Pulmonary artery endothelial cell (primary cell): ENCODE data around the gene HERPUD1. TPM values are rescaled to one million over a fixed set of nuclear protein-coding genes. Genes with fewer than 3 reads are reported as not detected.
"Not testable (repeated sequence)": the region's sequence is repeated elsewhere in the genome, so short reads cannot be mapped to it uniquely, and the experiment has no call there.

ENCODE experiments used
- DNase-seq: peaks from one replicate; pipeline ENCODE4 v3.0.0-alpha.2; 2011; ENCODE audit warnings: low read depth, low spot score
- total RNA-seq: library from RNA; depleted of rRNA; stranded (reverse); fragments of >200 nt; gene quantifications from 2 replicates; pipeline ENCODE4 v1.2.3, GENCODE V29; 2014

The HERPUD1 gene
- total RNA-seq, 1 donor from 2014 or later: 43.6 TPM

DNA sequence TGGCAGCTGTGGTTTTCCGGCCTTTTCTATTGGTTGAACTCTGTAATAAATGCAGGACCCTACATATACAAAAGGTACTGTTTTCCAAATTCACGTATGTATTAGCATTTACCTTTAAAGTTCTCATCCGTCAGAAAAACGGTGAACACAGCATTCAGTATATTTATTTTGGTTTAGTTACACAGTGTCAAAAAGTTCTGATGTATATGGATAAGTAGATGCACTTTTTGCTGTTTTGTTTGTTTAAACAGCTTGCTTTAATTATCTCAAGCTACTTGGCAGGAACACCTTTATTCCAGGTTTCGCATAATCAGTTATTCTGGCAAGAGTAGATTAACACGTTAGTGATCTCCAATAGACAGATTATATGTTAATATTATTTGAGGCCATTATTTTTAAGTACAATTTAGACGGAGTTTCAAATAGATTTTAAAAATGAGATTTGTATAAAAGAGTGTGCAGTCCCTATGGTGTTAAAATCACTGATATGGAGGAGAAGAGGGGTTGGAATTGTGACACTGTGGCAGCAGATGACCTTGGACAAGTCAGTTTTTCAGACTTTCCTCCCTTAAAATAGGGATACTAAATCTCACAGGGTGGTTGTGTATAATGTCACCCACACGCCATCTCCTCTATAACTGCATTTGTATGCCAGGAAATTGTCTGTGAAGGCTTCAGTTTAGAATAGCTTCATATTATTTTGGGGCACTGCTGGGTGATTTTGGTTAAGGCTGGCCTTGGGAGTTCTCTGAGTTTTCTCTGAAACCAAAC, 2.1 kb downstream of the HERPUD1 start:
- no peak for DNase-seq

DNA sequence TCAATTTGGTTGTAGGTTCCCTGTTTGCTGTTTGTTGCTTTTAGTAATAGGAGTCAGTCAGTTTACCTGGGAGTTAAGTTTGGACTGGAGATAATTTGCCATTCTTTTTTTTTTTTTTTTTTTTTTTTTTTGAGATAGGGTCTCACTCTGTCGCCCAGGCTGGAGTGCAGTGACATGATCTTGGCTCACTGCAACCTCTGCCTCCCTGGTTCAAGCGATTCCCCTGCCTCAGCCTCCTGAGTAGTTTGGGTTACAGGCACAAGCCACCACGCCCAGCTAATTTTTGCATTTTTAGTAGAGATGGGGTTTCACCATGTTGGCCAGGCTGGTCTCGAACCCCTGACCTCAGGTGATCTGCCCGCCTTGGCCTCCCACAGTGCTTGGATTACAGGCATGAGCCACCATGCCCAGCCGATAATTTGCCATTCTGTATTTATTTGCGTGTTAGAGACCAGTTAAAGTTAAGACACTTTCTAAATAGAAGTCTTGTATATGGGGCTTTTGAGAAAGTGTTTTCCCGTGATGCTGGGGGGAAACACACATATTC, 2.7 kb downstream of the HERPUD1 start:
- not testable (repeated sequence) for DNase-seq

GRCh38 chr16:56935201-56935600, 3.3 kb downstream of the HERPUD1 start:
- no peak for DNase-seq

DNA sequence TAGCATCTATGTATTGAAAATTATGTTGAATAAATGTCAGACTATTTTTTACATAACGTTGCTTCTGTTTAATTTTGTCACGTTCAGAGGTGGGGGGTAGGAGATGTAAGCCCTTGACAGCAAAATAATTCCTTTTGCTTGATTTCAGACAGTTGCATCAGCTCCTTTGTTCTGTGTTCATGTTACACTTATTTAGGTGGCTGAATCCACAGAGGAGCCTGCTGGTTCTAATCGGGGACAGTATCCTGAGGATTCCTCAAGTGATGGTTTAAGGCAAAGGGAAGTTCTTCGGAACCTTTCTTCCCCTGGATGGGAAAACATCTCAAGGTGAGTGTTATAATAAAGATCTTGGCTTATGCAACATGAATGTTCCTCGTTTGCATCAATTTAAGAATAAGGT, 4.5 kb downstream of the HERPUD1 start:
- DNase-seq: no peak

DNA sequence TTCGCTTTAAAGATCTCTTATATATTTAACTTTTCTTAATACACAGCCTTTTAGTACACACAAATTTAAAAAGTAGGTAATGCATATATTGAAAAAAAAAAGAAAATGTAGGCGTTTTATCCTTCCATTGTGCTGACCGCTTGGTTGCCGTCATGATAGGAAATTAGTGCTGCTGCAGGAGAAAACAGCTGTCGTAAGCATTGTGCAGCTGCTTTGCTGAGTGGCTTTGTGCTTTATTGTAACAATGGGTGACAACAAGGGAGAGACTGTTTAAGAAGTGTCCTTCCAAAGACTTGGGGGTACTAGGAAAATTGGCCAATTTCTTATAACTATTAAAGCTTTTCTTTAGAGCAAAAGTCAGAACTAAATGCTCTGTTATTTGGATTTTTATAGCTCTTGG, 5.0 kb downstream of the HERPUD1 start:
- DNase-seq: no peak

DNA sequence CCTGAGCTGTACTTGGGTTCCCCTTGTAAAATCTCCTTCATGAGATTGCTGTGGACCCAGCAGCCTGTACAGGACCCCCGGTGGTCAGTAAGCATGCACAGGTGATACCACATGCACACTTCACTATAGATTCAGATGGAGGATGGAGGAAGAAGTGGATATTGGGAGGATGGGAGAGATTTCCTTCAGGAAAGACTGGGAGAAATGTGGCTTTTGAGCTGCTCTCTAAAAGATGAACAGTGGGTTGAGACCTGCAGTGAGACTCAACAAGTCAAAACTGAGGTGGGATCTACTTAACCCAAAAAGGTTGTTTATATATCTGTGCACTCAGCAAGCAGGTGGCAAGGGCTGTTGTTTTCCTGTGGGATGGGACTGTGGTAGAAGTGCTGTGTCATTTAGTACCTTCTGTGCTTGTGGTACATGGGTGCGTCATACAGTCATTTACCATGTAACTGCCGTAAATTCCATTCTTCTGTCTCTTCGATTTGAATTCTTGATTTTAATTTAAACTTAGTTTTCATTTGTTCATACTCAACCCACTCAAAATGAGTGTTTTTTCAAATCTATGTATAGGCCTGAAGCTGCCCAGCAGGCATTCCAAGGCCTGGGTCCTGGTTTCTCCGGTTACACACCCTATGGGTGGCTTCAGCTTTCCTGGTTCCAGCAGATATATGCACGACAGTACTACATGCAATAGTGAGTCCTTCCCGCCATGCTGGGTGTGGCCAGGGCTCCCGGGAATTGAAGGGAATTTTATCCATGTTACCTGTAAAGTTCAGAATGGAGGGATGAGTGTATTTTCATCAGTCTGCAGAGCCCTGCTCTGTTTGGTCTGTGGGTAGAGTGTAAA, 6.9 kb downstream of the HERPUD1 start:
- no peak for DNase-seq

DNA sequence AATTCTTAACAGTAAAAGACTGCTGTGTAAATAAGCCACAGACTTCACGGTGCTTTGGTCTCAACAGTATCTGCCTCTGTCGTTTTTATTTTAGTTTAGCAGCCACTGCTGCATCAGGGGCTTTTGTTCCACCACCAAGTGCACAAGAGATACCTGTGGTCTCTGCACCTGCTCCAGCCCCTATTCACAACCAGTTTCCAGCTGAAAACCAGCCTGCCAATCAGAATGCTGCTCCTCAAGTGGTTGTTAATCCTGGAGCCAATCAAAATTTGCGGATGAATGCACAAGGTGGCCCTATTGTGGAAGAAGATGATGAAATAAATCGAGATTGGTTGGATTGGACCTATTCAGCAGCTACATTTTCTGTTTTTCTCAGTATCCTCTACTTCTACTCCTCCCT, 7.9 kb downstream of the HERPUD1 start:
- no peak for DNase-seq

DNA sequence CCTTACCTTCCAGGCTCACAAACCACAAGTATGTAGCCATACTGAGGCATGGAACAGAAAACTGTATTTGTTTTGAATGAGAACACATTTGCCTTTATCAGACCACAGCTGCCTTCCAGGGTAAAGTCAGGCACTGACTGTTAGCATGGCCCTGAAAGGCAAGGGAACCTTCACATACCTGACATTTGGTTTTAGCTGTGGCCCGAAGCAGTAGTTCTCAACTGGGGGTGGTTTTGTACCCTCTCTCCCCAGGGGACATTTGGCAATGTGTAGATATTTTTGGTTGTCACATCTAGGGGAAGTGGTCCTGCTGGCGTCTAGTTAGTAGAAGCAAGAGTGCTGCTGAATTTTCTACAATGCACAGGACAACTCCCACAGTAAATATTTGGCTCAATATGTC, 9.2 kb downstream of the HERPUD1 start:
- no peak for DNase-seq

DNA sequence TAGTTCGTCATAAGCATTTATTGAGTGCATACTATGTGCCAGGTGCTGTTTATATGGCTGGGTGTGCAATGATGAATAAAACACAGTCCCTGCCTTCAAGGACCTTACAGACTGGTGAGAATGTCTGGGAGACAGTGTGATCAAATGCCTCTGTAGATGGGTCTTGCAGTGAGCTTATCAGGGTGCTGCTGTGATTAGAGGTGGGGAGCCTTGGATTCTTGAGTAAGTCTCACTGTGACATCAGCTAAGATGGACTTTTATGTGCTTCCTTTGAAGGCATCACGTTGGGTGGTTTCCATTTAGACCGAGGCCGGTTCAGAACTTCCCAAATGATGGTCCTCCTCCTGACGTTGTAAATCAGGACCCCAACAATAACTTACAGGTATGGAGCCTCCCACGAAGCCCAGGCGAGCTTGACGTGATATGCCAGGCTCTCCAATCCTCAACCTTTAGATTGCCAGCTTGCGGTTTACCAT, 10.0 kb downstream of the HERPUD1 start:
- no peak for DNase-seq

- no peak for DNase-seq
Measured at GRCh38 chr16:56943761-56944375, 11.9 kb downstream of the HERPUD1 start.

DNA sequence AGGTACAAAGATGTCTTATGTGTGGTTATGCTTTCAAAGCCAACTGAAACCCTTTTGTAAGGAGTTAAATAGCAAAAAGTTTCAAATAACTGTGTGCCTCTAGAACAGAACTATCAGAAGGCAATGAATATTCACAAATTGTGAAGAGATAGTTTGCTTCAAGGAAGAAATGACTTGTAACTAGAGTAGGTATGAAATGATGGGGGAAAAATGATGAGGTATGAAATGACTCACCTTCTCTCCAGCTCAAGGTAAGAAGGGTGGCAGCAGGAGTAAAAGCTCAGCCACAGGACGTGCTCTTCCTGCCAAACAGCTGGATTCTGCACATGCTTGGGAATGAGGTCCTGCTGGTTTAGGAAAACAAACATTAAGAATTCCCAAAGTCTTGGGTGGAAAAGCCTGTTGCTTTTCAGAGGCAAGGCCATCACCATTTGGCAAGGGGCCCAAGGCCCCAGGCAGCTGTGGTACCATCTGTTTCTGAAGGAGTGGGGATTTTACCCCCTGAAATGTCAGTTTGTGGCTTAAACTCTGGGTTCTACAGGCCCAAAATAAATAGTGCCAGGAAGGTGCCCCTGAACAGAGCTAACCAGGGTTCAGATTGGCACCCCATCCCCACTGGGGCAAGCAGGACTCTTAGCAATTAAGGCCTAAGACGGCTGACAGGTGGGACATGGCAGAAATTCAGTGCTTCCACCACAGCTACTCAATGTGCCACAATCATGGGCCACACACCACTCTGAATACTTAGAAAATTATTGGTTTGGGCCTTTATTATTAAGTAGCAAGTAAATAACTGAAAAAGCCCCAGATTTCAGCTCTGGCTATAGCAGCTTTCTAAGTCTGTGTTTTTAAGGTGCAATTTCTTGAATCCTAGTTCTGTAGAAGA, 13.3 kb downstream of the HERPUD1 start:
- no peak for DNase-seq

- DNase-seq: no peak
Measured at GRCh38 chr16:56945847-56946527, 14.0 kb downstream of the HERPUD1 start.

DNA sequence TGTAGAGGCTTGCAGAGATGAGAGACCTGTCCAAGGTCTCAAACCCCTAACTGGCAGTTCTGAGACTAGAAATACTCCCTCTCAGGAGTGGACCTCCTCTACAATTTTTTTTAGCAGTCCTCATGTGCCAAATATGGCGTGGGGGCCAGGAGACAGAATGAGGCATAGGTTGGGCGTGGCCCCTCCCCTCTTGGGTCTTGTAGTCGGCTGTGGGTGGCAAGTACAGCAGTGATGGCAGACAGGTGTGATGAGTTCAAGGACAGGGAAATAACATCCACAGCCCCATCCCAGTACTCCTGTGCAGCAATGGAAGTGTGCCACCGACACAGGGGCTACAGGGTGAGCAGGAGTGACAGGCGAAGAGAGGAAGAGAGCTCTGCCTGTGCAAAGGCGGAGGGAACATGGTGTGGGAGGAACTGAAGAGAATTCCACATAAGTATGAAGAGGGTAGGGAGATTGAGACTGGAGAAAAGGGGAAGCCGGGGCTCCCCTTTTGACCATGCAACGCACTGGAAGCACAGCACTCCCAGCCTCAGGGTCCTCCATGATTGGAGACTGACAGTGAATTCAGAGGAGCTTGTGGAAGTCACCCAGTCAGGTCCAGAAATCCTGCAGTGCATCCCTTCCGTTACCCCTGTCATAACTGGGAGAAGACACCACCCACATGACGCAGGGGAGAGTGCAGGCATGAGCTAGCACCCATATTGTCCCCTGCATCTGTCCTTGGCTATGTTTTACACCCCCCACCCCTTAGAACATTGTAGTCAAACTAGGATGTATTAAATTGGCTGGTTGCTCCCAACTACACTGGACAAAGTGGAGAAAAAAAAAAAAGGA, 15.0 kb downstream of the HERPUD1 start:
- DNase-seq: no peak

- no peak for DNase-seq
Measured at GRCh38 chr16:56947604-56947995, 15.7 kb downstream of the HERPUD1 start.

DNA sequence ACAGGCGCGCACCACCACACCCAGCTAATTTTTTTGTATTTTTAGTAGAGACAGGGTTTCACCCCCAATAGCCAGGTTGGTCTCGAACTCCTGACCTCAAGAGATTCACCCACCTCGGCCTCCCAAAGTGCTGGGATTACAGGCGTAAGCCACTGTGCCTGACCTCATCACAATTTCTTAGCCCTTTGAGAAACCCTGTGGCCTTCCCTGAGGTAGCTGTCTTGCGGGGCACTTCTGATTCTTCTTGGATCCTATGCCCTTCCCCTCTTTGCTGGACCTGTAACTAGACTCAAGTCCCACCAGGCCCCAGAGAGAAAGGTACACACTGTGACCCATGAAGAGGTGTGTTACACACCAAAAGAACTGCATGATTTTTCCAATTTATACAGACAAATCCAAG, 16.3 kb downstream of the HERPUD1 start:
- DNase-seq: no peak

DNA sequence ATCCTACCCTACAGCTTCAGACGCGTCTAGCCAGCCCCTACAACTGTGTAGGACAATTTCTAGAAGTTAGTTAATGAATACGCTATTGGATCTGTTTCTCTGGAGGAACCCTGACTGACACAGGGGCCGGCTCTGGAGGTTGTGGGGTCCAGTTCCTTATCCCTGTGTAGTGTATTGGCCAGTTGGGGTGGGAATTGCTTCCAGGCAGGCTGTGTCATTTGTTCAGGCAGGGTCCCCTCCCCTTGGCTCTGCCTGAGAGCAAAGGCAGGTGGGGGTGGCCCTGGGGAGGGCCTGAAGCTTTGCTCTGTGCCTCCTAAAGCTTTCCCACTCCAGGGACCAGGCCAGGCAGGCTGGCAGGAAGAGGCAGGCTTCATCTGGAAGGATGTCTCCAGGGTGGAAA, 18.1 kb downstream of the HERPUD1 start:
- DNase-seq: no peak

DNA sequence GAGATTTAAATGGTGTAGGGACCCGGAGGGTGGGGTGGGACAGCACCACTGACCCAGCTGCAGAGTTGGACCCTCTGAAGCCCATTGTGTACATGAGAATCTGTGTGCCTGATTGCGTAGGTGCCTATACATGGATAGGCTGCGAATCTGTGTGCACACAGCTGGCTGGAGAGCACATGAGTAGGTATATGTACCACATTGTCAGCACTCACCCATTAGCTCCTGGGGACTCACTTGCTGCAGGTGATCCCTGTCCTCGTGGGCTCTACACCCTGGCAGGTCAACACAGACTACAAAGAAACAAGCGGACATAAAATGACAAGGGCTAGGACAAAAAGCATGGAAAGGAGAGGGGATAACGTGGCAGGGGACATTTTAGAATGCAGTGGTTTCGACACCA, 18.5 kb downstream of the HERPUD1 start:
- DNase-seq: no peak

- DNase-seq: no peak
Measured at GRCh38 chr16:56950881-56951771, 19.2 kb downstream of the HERPUD1 start.
